Stimulated activated CD4-positive, alpha-beta T cell treated with anti-CD3 and anti-CD28 coated beads, Interleukin-1b, Interleukin-23, amount 100 ng/mL, for 1 hour (primary cell): ENCODE data around the gene RRAGC.
A peak's percentile ranks its signal among the peaks of the same experiment; 100 is the strongest.

Experiments used
- DNase-seq, 2 donors: peaks; one replicate each; pipeline ENCODE4 v3.0.0-alpha.2; 2020; ENCODE audit warnings: low read depth in 2 of 2

RRAGC gene

GRCh38 chr1:38859561-38860453 is at the start of gene RRAGC:
RRAGC (minus strand) TSS chr1:38859772; CDS start chr1:38859646, 126 bp downstream.
- DNase-seq = peak; percentile 94 to 95

GRCh38 chr1:38908821-38909220 is 49.2 kb upstream of the RRAGC start:
- DNase-seq = no peak

GRCh38 chr1:38905985-38906384 is 46.4 kb upstream of the RRAGC start:
- no peak for DNase-seq

- DNase-seq = no peak
Observed at GRCh38 chr1:38899560-38899959, 40.0 kb upstream of the RRAGC start.

GRCh38 chr1:38898653-38899230 is 39.2 kb upstream of the RRAGC start:
- no peak for DNase-seq

- DNase-seq = no peak
Observed at GRCh38 chr1:38896169-38896568, 36.6 kb upstream of the RRAGC start.

- no peak for DNase-seq
Observed at GRCh38 chr1:38892976-38893375, 33.4 kb upstream of the RRAGC start.

- no peak for DNase-seq
Observed at GRCh38 chr1:38891753-38892152, 32.2 kb upstream of the RRAGC start.

- DNase-seq = no peak
Observed at GRCh38 chr1:38889589-38889988, 30.0 kb upstream of the RRAGC start.

GRCh38 chr1:38888423-38889333 is 29.1 kb upstream of the RRAGC start:
- DNase-seq = no peak

- DNase-seq = no peak
Observed at GRCh38 chr1:38885092-38885491, 25.5 kb upstream of the RRAGC start.

- DNase-seq = no peak
Observed at GRCh38 chr1:38881487-38881886, 21.9 kb upstream of the RRAGC start, which contains the start of gene GJA9. GJA9 (minus strand) TSS chr1:38881587; CDS start chr1:38876098, 5,489 bp downstream.

- DNase-seq = no peak
Observed at GRCh38 chr1:38875811-38876210, 16.2 kb upstream of the RRAGC start.

- DNase-seq = peak; percentile 89 to 95
Observed at GRCh38 chr1:38873027-38873969, 13.7 kb upstream of the RRAGC start, which contains the start of gene MYCBP. MYCBP (minus strand) TSS chr1:38873348; CDS start chr1:38873305, 43 bp downstream.

GRCh38 chr1:38872401-38873026 is 12.9 kb upstream of the RRAGC start:
- no peak for DNase-seq

- DNase-seq = no peak
Observed at GRCh38 chr1:38870996-38871395, 11.4 kb upstream of the RRAGC start.

- DNase-seq = no peak
Observed at GRCh38 chr1:38867208-38867607, 7.6 kb upstream of the RRAGC start.

- DNase-seq = no peak
Observed at GRCh38 chr1:38865112-38865715, 5.6 kb upstream of the RRAGC start.

GRCh38 chr1:38860454-38860795 is 853 bp upstream of the RRAGC start:
- no peak for DNase-seq
